PC-3 (cell line): ENCODE measurements around the gene CIB1. TPM values are rescaled to one million over a fixed set of nuclear protein-coding genes. Genes with fewer than 3 reads are reported as not detected.
A peak's percentile ranks its signal among the peaks of the same experiment; 100 is the strongest.

ENCODE experiments used
- ATAC-seq: fragments of 200-7000 bp; cut with Tn5 transposase; 2 replicates; pipeline ENCODE4 v1.9.1; 2020; ENCODE audit warnings: mild to moderate bottlenecking, moderate library complexity
- BruUV-seq: library from RNA; stranded (reverse); fragments of 400-500 nt; replicated peaks from 2 replicates; lab custom pipeline; 2021; lab: Mats Ljungman, UMichigan
- CTCF ChIA-PET: fragments of 300-600 bp; sonication (Branson Sonifier 250); formaldehyde crosslinking; loops from one replicate; lab custom pipeline; 2022; ENCODE audit warnings: antibody characterized with exemption; lab: Charles Lee
- POLR2A ChIA-PET: fragments of 300-600 bp; sonication (Branson Sonifier 250); formaldehyde crosslinking; loops from one replicate; lab custom pipeline; 2022; ENCODE audit warnings: antibody characterized with exemption; ENCODE audit not compliant: unreplicated experiment; lab: Charles Lee
- DNase-seq: peaks from one replicate; pipeline ENCODE4 v3.0.0-alpha.2; 2015
- H2AFZ ChIP-seq: fragments of 300-600 bp; sonication (generic); 2 replicates; pipeline ENCODE4 v1.6.0; 2016; ENCODE audit warnings: antibody characterized with exemption, low read length
- H3F3A ChIP-seq: fragments of 300-600 bp; sonication (generic); one replicate; pipeline ENCODE4 v1.6.0; 2017; ENCODE audit warnings: antibody characterized with exemption, low read length, control low read depth, mild to moderate bottlenecking; ENCODE audit not compliant: unreplicated experiment
- H3K27ac ChIP-seq: fragments of 300-600 bp; sonication (generic); 2 replicates; pipeline ENCODE4 v1.5.1; 2016; ENCODE audit warnings: mild to moderate bottlenecking, low read length
- H3K27me3 ChIP-seq: fragments of 300-600 bp; sonication (generic); 2 replicates; pipeline ENCODE4 v1.6.1; 2016; ENCODE audit warnings: low read length, mixed read lengths
- H3K36me3 ChIP-seq: fragments of 300-600 bp; sonication (generic); 2 replicates; pipeline ENCODE4 v1.6.1; 2016; ENCODE audit warnings: low read depth, mixed run types, low read length, mixed read lengths
- H3K4me1 ChIP-seq: fragments of 300-600 bp; sonication (generic); 2 replicates; pipeline ENCODE4 v1.5.1; 2016; ENCODE audit warnings: low read length; ENCODE audit not compliant: insufficient read depth
- H3K4me2 ChIP-seq: fragments of 300-600 bp; sonication (generic); 2 replicates; pipeline ENCODE4 v1.6.0; 2016; ENCODE audit warnings: low read length
- H3K4me3 ChIP-seq: fragments of 300-600 bp; sonication (generic); 2 replicates; pipeline ENCODE4 v1.5.1; 2016; ENCODE audit warnings: mild to moderate bottlenecking, low read length, mixed read lengths
- H3K79me2 ChIP-seq: fragments of 300-600 bp; sonication (generic); 2 replicates; pipeline ENCODE4 v1.6.1; 2017; ENCODE audit warnings: low read length, mixed read lengths
- H3K9ac ChIP-seq: fragments of 300-600 bp; sonication (generic); 2 replicates; pipeline ENCODE4 v1.6.0; 2016; ENCODE audit warnings: mild to moderate bottlenecking, low read length
- H3K9me2 ChIP-seq: fragments of 300-600 bp; sonication (generic); replicated peaks from 2 replicates; pipeline ENCODE4 v1.6.1; 2016; ENCODE audit warnings: mixed run types, low read length, mixed read lengths
- H3K9me3 ChIP-seq: fragments of 300-600 bp; sonication (generic); 2 replicates; pipeline ENCODE4 v1.6.1; 2016; ENCODE audit warnings: low read length, mixed read lengths
- H4K20me1 ChIP-seq: fragments of 300-600 bp; sonication (generic); 2 replicates; pipeline ENCODE4 v1.6.1; 2016; ENCODE audit warnings: low read length, mixed read lengths
- EZH2 ChIP-seq: fragments of 300-600 bp; sonication (generic); IDR thresholded peaks from one replicate; pipeline ENCODE4 v1.6.1; 2017; ENCODE audit warnings: antibody characterized with exemption, mild to moderate bottlenecking, low read length; ENCODE audit not compliant: unreplicated experiment
- EZH2phosphoT487 ChIP-seq: fragments of 300-600 bp; sonication (generic); IDR thresholded peaks from 2 replicates; pipeline ENCODE4 v1.6.1; 2018; ENCODE audit warnings: mild to moderate bottlenecking, antibody characterized with exemption, low read length, borderline replicate concordance
- intact Hi-C: fragments of 100-400 bp; cut with micrococcal nuclease; formaldehyde crosslinking; loops from 2 replicates; pipeline ENCODE4 v1.9.0; 2023
- total RNA-seq: library from RNA; depleted of rRNA; stranded (reverse); fragments of >200 nt; gene quantifications from 2 replicates; pipeline ENCODE4 v1.2.3, GENCODE V29; 2014
- TF ChIP-seq, protein P1 (sequence below): fragments of 300-600 bp; sonication (generic); conservative IDR thresholded peaks from 2 replicates; pipeline ENCODE4 v1.5.1; 2017; ENCODE audit warnings: antibody characterized with exemption, low read depth, mild to moderate bottlenecking, low read length

CIB1 gene
- total RNA-seq, 1 experiment from 2014 or later = 83.7 TPM

DNA sequence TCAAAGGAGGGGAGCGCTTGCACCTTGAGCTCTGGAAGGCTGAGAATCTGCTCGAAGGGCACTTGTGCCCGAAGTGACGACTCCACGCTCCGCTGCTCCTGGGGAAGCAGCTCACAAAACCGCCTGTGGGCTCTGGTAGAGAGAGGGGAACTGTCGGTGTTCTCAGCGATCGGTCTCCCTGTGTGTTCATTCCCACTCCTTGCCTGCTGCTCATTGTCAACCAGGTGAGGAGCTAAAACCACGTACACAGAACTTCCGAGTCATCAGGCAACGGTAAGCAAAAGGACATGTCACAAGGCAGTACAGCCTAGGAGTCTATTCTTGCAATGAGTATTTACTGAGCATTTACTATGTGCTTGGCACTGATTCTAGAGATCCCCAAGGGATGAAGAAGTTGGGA is 1.5 kb downstream of the CIB1 start:
- Histone ChIP-seq H3K4me1 (peaks cover 27% of the 10 kb centered on the region), H3K36me3 (peaks cover 31% of the 10 kb centered on the region), H3K9me3 (no peaks in the 10 kb centered on the region), H3K9ac (peak overlapping the region; percentile 91), H3K27me3 (no peaks in the 10 kb centered on the region), H4K20me1 (no peaks in the 10 kb centered on the region), H3K27ac (peak overlapping the region; percentile 89), H3K79me2 (peaks cover 46% of the 10 kb centered on the region), H3F3A (no peaks in the 10 kb centered on the region), H3K9me2 (no peaks in the 10 kb centered on the region), H3K4me3 (peak overlapping the region; percentile 92), H2AFZ (no peak overlapping the region), H3K4me2 (peak overlapping the region; percentile 89)
- ChIA-PET CTCF (interaction anchor here (2.7 kb wide), 1 partner anchor 89 kb away, joined by 9 read pairs; no protein-coding TSS in a partner anchor), POLR2A (interaction anchor here (0.5 kb wide), 1 partner anchor 1144 kb away, joined by 3 read pairs; the partner anchor contains the start of gene ABHD2)
- no TSS peak for BruUV-seq
- peak; percentile 39 for DNase-seq
- TF ChIP-seq EZH2phosphoT487 (no peak), EZH2 (no peak)
- TF ChIP-seq, protein P1, sequence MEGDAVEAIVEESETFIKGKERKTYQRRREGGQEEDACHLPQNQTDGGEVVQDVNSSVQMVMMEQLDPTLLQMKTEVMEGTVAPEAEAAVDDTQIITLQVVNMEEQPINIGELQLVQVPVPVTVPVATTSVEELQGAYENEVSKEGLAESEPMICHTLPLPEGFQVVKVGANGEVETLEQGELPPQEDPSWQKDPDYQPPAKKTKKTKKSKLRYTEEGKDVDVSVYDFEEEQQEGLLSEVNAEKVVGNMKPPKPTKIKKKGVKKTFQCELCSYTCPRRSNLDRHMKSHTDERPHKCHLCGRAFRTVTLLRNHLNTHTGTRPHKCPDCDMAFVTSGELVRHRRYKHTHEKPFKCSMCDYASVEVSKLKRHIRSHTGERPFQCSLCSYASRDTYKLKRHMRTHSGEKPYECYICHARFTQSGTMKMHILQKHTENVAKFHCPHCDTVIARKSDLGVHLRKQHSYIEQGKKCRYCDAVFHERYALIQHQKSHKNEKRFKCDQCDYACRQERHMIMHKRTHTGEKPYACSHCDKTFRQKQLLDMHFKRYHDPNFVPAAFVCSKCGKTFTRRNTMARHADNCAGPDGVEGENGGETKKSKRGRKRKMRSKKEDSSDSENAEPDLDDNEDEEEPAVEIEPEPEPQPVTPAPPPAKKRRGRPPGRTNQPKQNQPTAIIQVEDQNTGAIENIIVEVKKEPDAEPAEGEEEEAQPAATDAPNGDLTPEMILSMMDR = no peak
- ATAC-seq = no peak
- intact Hi-C loops = loop anchor here (5.0 kb wide), 2 partner anchors 35 to 90 kb away; partner anchors contain the start of gene NGRN

DNA sequence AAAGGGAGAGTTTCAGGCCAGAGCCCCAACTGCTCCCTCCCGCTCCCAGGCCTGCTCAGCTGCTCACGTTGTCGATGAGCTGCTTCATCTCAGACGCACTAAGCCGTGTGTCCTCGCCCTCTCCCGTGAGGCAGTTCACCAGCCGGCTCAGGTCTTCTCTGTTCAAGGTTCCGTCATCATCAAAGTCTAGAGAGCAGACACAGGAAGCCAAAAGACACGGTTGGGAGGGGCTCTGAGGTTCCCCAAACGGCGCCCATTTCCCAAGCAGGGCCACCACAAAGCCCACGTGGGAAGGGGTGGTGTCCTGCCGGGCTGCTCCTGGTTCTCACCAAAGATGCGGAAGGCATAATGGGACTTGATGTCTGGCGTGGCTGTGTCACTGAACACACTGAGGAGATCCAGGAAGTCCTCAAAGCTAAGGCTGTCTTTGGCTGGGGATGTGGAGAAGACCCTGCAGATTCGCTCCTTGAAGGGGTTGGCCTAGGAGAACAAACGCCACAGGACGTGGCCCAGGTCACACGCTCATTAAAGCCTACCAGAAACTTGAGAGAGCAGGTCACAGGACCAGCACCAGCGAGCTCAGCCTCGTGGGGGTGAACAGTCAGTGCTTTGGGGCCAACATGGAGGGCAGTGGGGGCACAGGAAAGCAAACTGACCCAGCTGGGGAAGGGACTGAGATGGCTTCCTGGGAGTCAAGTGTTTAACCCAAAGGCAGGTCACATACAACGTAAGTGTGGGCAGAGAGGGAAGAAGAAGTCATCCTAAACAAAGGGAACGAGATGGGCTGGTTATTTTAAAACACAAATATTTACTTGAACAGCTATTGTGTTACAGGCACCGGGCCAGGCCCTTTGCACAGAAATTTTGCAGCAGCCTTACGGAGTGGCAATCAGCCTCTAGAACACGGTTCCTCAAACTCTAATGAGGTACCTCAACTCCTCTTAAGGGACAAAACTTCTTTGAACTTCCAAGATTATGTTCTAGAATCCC is 2.4 kb downstream of the CIB1 start:
- Histone ChIP-seq H3K36me3 (peaks cover 36% of the 10 kb centered on the region), H3K27me3 (no peaks in the 10 kb centered on the region), H4K20me1 (no peaks in the 10 kb centered on the region), H3K9ac (peak overlapping the region; percentile 91; the same call in 1 of the 2 replicates), H3K27ac (peak overlapping the region; percentile 89), H3K4me2 (peak overlapping the region; percentile 89), H3K9me2 (no peaks in the 10 kb centered on the region), H3K4me1 (peaks cover 27% of the 10 kb centered on the region), H3K9me3 (no peaks in the 10 kb centered on the region), H3F3A (no peaks in the 10 kb centered on the region), H2AFZ (no peak overlapping the region), H3K79me2 (peaks cover 46% of the 10 kb centered on the region), H3K4me3 (peak overlapping the region; percentile 92)
- intact Hi-C loops = loop anchor here (5.0 kb wide), 2 partner anchors 36 to 89 kb away; partner anchors contain the start of gene NGRN
- CTCF ChIA-PET = interaction anchor here (2.7 kb wide), 1 partner anchor 88 kb away, joined by 9 read pairs; no protein-coding TSS in a partner anchor
- POLR2A ChIA-PET = no interaction called here
- BruUV-seq = no TSS peak
- TF ChIP-seq, protein P1 = no peak
- TF ChIP-seq EZH2phosphoT487 (no peak), EZH2 (no peak)
- DNase-seq = peak; percentile 47
- ATAC-seq = no peak; the same call in 1 of the 2 replicates
